Keratinocyte (primary cell): ENCODE data around the gene CDC6. TPM values are rescaled to one million over a fixed set of nuclear protein-coding genes. Genes with fewer than 3 reads are reported as not detected.

Experiments used
- DNase-seq: peaks from one replicate; pipeline ENCODE4 v3.0.0-alpha.2; 2011; ENCODE audit warnings: low read depth, missing footprints, low spot score
- FAIRE-seq: peaks from 2 replicates; lab custom pipeline; 2011; peaks lifted over from hg19 to GRCh38; lab: Jason Lieb, UNC
- H2AFZ ChIP-seq: 2 replicates; pipeline ENCODE4 v1.6.0; 2012; ENCODE audit warnings: low read length, control low read depth, inconsistent platforms; ENCODE audit not compliant: control insufficient read depth
- H3K27ac ChIP-seq: 2 replicates; pipeline ENCODE4 v1.5.1; 2011; ENCODE audit warnings: low read length; ENCODE audit not compliant: control insufficient read depth, insufficient read depth
- H3K27me3 ChIP-seq: 3 replicates; pipeline ENCODE4 v1.6.0; 2011; ENCODE audit warnings: low read length; ENCODE audit not compliant: control insufficient read depth, insufficient read depth; ENCODE audit errors: extremely low read depth
- H3K36me3 ChIP-seq, 2 experiments: 2 replicates in 1 of 2; 3 replicates in 1 of 2; pipeline ENCODE4 v1.5.1; 2011; ENCODE audit warnings: low read length in 2 of 2, mild to moderate bottlenecking in 1 of 2; ENCODE audit not compliant: control insufficient read depth in 2 of 2, insufficient read depth in 2 of 2; ENCODE audit errors: extremely low read depth in 1 of 2
- H3K4me1 ChIP-seq: 3 replicates; pipeline ENCODE4 v1.5.1; 2011; ENCODE audit warnings: low read length; ENCODE audit not compliant: control insufficient read depth, insufficient read depth; ENCODE audit errors: extremely low read depth
- H3K4me2 ChIP-seq: 3 replicates; pipeline ENCODE4 v1.6.0; 2011; ENCODE audit warnings: low read depth, low read length; ENCODE audit not compliant: control insufficient read depth, insufficient read depth; ENCODE audit errors: extremely low read depth
- H3K4me3 ChIP-seq, 3 experiments: fragments of 200-600 bp in 1 of 3; sonication (generic) in 1 of 3; 2 replicates in 2 of 3; 3 replicates in 1 of 3; pipeline ENCODE4 v1.5.1; 2011 to 2016; ENCODE audit warnings: low read length in 3 of 3, mild to moderate bottlenecking in 3 of 3, control low read depth in 2 of 3, inconsistent platforms in 1 of 3, low read depth in 1 of 3, mixed read lengths in 1 of 3, mixed run types in 1 of 3, moderate library complexity in 1 of 3; ENCODE audit not compliant: control insufficient read depth in 2 of 3, insufficient read depth in 2 of 3; ENCODE audit errors: extremely low read depth in 1 of 3
- H3K79me2 ChIP-seq: 2 replicates; pipeline ENCODE4 v1.6.0; 2012; ENCODE audit warnings: low read length; ENCODE audit not compliant: control insufficient read depth, insufficient read depth
- H3K9ac ChIP-seq: 3 replicates; pipeline ENCODE4 v1.6.0; 2011; ENCODE audit warnings: low read length; ENCODE audit not compliant: control insufficient read depth, insufficient read depth; ENCODE audit errors: extremely low read depth
- H3K9me1 ChIP-seq: 3 replicates; pipeline ENCODE4 v1.6.0; 2011; ENCODE audit warnings: low read length; ENCODE audit not compliant: control insufficient read depth, insufficient read depth; ENCODE audit errors: extremely low read depth
- H3K9me3 ChIP-seq: 2 replicates; pipeline ENCODE4 v1.5.1; 2012; ENCODE audit warnings: low read depth, low read length; ENCODE audit not compliant: control insufficient read depth
- H4K20me1 ChIP-seq: 3 replicates; pipeline ENCODE4 v1.6.0; 2011; ENCODE audit warnings: low read length; ENCODE audit not compliant: control insufficient read depth, insufficient read depth; ENCODE audit errors: extremely low read depth
- EZH2 ChIP-seq: IDR thresholded peaks from one replicate; pipeline ENCODE4 v1.6.1; 2012; ENCODE audit warnings: inconsistent platforms, mild to moderate bottlenecking, low read length, moderate library complexity
- dilution Hi-C: fragments of 300-500 bp; cut with MboI; formaldehyde crosslinking; loops from one replicate; pipeline ENCODE4 v1.7.0; 2020; ENCODE audit warnings: low sequenced_read_pairs; ENCODE audit not compliant: extremely low pct_ligation_motif_present
- polyA plus RNA-seq, 5 experiments: library from polyadenylated mRNA; depleted of rRNA in 3 of 5; stranded (reverse) in 3 of 5; stranded (forward) in 1 of 5; unstranded in 1 of 5; fragments of >200 nt; gene quantifications; 1 replicate in 1 of 5; 2 replicates in 3 of 5; 3 replicates in 1 of 5; pipeline versions ENCODE4 v1.2.1 to v1.2.3, GENCODE V29; 2011 to 2012; ENCODE audit warnings: missing spikeins in 2 of 5, low read depth in 1 of 5, low replicate concordance in 1 of 5
- TF ChIP-seq, protein P1 (sequence below), 3 experiments: IDR thresholded peaks in 1 of 3; conservative IDR thresholded peaks in 1 of 3; optimal IDR thresholded peaks in 1 of 3; 2 replicates in 2 of 3; 3 replicates in 1 of 3; pipeline versions ENCODE3 to v1.5.1; 2011; ENCODE audit warnings: low read length in 3 of 3, mild to moderate bottlenecking in 3 of 3, moderate library complexity in 2 of 3, control low read depth in 1 of 3, inconsistent platforms in 1 of 3; ENCODE audit not compliant: insufficient read depth in 2 of 3; ENCODE audit errors: extremely low read depth in 1 of 3

CDC6 gene
- polyA plus RNA-seq, 1 donor (not counting 4 experiments of a cell fraction or from before 2014, with no cell fraction given) = 28.0 TPM

DNA sequence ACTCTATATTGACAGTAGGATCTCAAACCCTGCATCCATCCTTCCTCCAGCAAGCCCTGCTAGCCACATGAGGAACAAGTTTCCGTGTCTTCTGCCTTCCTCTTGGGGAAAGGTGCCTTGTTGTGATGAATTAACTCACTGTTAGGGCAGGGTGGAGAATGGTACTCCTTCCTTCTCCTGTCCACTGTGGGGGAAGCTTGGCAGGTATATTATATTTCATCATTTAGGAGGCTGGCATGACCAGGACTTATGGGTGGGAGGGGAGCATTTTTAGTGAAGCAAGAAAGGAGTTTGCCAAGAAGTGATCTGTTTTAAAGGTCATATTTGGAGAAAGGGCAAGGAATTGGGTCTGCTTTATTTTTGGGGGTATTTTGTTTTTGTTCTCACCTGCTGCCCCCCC, 9.3 kb upstream of the CDC6 start:
- FAIRE-seq (no peak), DNase-seq (no peak)
- H3K9ac ChIP-seq = no peak overlapping the region
- no peaks in the 10 kb centered on the region for H3K9me1 ChIP-seq
- no peak overlapping the region for H3K4me3 ChIP-seq
- no peaks in the 10 kb centered on the region for H3K27me3 ChIP-seq
- H3K4me1 ChIP-seq = peaks cover 4% of the 10 kb centered on the region
- H3K9me3 ChIP-seq = no peaks in the 10 kb centered on the region
- TF ChIP-seq, protein P1, sequence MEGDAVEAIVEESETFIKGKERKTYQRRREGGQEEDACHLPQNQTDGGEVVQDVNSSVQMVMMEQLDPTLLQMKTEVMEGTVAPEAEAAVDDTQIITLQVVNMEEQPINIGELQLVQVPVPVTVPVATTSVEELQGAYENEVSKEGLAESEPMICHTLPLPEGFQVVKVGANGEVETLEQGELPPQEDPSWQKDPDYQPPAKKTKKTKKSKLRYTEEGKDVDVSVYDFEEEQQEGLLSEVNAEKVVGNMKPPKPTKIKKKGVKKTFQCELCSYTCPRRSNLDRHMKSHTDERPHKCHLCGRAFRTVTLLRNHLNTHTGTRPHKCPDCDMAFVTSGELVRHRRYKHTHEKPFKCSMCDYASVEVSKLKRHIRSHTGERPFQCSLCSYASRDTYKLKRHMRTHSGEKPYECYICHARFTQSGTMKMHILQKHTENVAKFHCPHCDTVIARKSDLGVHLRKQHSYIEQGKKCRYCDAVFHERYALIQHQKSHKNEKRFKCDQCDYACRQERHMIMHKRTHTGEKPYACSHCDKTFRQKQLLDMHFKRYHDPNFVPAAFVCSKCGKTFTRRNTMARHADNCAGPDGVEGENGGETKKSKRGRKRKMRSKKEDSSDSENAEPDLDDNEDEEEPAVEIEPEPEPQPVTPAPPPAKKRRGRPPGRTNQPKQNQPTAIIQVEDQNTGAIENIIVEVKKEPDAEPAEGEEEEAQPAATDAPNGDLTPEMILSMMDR (optimal IDR thresholded peaks at IDR 0.05 in 1 of 3, IDR thresholded peaks at IDR 0.05 in 1 of 3, conservative IDR thresholded peaks at IDR 0.05 in 1 of 3; ENCODE audit: extremely low read depth in 1 of 3, insufficient read depth in 2 of 3, low read length in 3 of 3) = no peak
- no peak for TF ChIP-seq EZH2
- H4K20me1 ChIP-seq = no peaks in the 10 kb centered on the region
- no peaks in the 10 kb centered on the region for H3K79me2 ChIP-seq
- H2AFZ ChIP-seq = no peak overlapping the region
- no peak overlapping the region for H3K27ac ChIP-seq
- dilution Hi-C loops = no loop called here
- no peak overlapping the region for H3K4me2 ChIP-seq
- H3K36me3 ChIP-seq = peaks cover 26% of the 10 kb centered on the region in 2 experiments

- H3K9ac ChIP-seq = no peak overlapping the region
- peaks cover 13% of the 10 kb centered on the region for H3K4me1 ChIP-seq
- TF ChIP-seq, protein P1 (optimal IDR thresholded peaks at IDR 0.05 in 1 of 3, IDR thresholded peaks at IDR 0.05 in 1 of 3, conservative IDR thresholded peaks at IDR 0.05 in 1 of 3; ENCODE audit: extremely low read depth in 1 of 3, insufficient read depth in 2 of 3, low read length in 3 of 3) = no peak
- TF ChIP-seq EZH2 = no peak
- H3K9me1 ChIP-seq = no peaks in the 10 kb centered on the region
- no peak overlapping the region for H3K4me3 ChIP-seq
- peaks cover 19 to 22% of the 10 kb centered on the region in 2 experiments for H3K36me3 ChIP-seq
- no peak for FAIRE-seq
- dilution Hi-C loops = no loop called here
- no peak overlapping the region for H3K27ac ChIP-seq
- no peaks in the 10 kb centered on the region for H3K79me2 ChIP-seq
- no peak overlapping the region for H2AFZ ChIP-seq
- no peaks in the 10 kb centered on the region for H4K20me1 ChIP-seq
- no peak for DNase-seq
- no peaks in the 10 kb centered on the region for H3K9me3 ChIP-seq
- no peaks in the 10 kb centered on the region for H3K27me3 ChIP-seq
- H3K4me2 ChIP-seq = no peak overlapping the region
Measured at GRCh38 chr17:40279402-40279801, 8.3 kb upstream of the CDC6 start.
